Stomach (tissue), 4 donors: ENCODE data around the gene PADI3.

ENCODE experiments used
- POLR2A ChIP-seq, 4 donors: fragments of 450-650 bp; IDR thresholded peaks; one replicate each; pipeline ENCODE4 v1.6.1; 2016; ENCODE audit warnings: antibody characterized with exemption in 4 of 4, control low read depth in 2 of 4, mild to moderate bottlenecking in 1 of 4, moderate library complexity in 1 of 4
- TF ChIP-seq, protein P1 (sequence below), 7 experiments: fragments of 450-650 bp in 4 of 7; fragments of 200-600 bp in 3 of 7; sonication (generic) in 3 of 7; IDR thresholded peaks; one replicate each; pipeline ENCODE4 v1.5.1; 2016 to 2019; ENCODE audit warnings: antibody characterized with exemption in 7 of 7, control low read depth in 2 of 7, mild to moderate bottlenecking in 1 of 7

- TF ChIP-seq POLR2A (IDR thresholded peaks at IDR 0.05) = no peak
- TF ChIP-seq, protein P1, sequence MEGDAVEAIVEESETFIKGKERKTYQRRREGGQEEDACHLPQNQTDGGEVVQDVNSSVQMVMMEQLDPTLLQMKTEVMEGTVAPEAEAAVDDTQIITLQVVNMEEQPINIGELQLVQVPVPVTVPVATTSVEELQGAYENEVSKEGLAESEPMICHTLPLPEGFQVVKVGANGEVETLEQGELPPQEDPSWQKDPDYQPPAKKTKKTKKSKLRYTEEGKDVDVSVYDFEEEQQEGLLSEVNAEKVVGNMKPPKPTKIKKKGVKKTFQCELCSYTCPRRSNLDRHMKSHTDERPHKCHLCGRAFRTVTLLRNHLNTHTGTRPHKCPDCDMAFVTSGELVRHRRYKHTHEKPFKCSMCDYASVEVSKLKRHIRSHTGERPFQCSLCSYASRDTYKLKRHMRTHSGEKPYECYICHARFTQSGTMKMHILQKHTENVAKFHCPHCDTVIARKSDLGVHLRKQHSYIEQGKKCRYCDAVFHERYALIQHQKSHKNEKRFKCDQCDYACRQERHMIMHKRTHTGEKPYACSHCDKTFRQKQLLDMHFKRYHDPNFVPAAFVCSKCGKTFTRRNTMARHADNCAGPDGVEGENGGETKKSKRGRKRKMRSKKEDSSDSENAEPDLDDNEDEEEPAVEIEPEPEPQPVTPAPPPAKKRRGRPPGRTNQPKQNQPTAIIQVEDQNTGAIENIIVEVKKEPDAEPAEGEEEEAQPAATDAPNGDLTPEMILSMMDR (IDR thresholded peaks at IDR 0.05) = no peak
Observed at GRCh38 chr1:17227358-17227915, 21.5 kb upstream of the PADI3 start.
